Ishikawa (cell line): Measurements from ENCODE around the gene VWA3A.

Experiments used
- CEBPB ChIP-seq: IDR thresholded peaks from 2 replicates; pipeline ENCODE4 v1.6.1; 2012
- CREB1 ChIP-seq: IDR thresholded peaks from 2 replicates; pipeline ENCODE4 v1.6.1; 2012; ENCODE audit warnings: low read depth
- EGR1 ChIP-seq: IDR thresholded peaks from 2 replicates; pipeline ENCODE4 v1.6.1; 2012
- EP300 ChIP-seq: IDR thresholded peaks from 2 replicates; pipeline ENCODE4 v1.6.1; 2012; ENCODE audit warnings: borderline replicate concordance
- FOXM1 ChIP-seq: IDR thresholded peaks from 2 replicates; pipeline ENCODE4 v1.6.1; 2012; ENCODE audit warnings: low read depth, borderline replicate concordance
- NFIC ChIP-seq: IDR thresholded peaks from 2 replicates; pipeline ENCODE4 v1.6.1; 2012
- RAD21 ChIP-seq: IDR thresholded peaks from 2 replicates; pipeline ENCODE4 v1.6.1; 2012; ENCODE audit warnings: low read depth
- REST ChIP-seq: IDR thresholded peaks from 2 replicates; pipeline ENCODE4 v1.6.1; 2012; ENCODE audit warnings: low read depth, mild to moderate bottlenecking
- TAF1 ChIP-seq: IDR thresholded peaks from 2 replicates; pipeline ENCODE4 v1.6.1; 2012; ENCODE audit warnings: low read depth, mild to moderate bottlenecking
- TCF12 ChIP-seq: IDR thresholded peaks from 2 replicates; pipeline ENCODE4 v1.6.1; 2012; ENCODE audit warnings: low read depth
- TEAD4 ChIP-seq: IDR thresholded peaks from 2 replicates; pipeline ENCODE4 v1.6.1; 2012
- YY1 ChIP-seq: IDR thresholded peaks from 2 replicates; pipeline ENCODE4 v1.6.1; 2012; ENCODE audit warnings: low read depth
- ZBTB7A ChIP-seq: IDR thresholded peaks from 2 replicates; pipeline ENCODE4 v1.6.1; 2012; ENCODE audit warnings: low read depth
- TF ChIP-seq, protein P1 (sequence below): IDR thresholded peaks from 2 replicates; pipeline ENCODE4 v1.6.1; 2012
- TF ChIP-seq, protein P2 (sequence below): IDR thresholded peaks from 2 replicates; pipeline ENCODE4 v1.6.1; 2012

VWA3A gene

GRCh38 chr16:22071331-22071910, 20.9 kb upstream of the VWA3A start:
- TF ChIP-seq FOXM1 (no peak), NFIC (no peak), TCF12 (no peak), REST (no peak), CREB1 (no peak), CEBPB (no peak)

- no peak for TF ChIP-seq CREB1
- no peak for TF ChIP-seq ZBTB7A
- TF ChIP-seq EGR1, result no peak
- TF ChIP-seq FOXM1, result no peak
- TF ChIP-seq TEAD4, result no peak
- TF ChIP-seq, protein P1, sequence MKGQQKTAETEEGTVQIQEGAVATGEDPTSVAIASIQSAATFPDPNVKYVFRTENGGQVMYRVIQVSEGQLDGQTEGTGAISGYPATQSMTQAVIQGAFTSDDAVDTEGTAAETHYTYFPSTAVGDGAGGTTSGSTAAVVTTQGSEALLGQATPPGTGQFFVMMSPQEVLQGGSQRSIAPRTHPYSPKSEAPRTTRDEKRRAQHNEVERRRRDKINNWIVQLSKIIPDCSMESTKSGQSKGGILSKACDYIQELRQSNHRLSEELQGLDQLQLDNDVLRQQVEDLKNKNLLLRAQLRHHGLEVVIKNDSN, result no peak
- TF ChIP-seq YY1, result no peak
- TF ChIP-seq REST, result no peak
- TF ChIP-seq TAF1, result no peak
- TF ChIP-seq NFIC, result no peak
- no peak for TF ChIP-seq CEBPB
- TF ChIP-seq, protein P2, sequence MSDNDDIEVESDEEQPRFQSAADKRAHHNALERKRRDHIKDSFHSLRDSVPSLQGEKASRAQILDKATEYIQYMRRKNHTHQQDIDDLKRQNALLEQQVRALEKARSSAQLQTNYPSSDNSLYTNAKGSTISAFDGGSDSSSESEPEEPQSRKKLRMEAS, result no peak
- no peak for TF ChIP-seq EP300
- no peak for TF ChIP-seq RAD21
- no peak for TF ChIP-seq TCF12
Observed at GRCh38 chr16:22073350-22073749, 19.0 kb upstream of the VWA3A start.

DNA sequence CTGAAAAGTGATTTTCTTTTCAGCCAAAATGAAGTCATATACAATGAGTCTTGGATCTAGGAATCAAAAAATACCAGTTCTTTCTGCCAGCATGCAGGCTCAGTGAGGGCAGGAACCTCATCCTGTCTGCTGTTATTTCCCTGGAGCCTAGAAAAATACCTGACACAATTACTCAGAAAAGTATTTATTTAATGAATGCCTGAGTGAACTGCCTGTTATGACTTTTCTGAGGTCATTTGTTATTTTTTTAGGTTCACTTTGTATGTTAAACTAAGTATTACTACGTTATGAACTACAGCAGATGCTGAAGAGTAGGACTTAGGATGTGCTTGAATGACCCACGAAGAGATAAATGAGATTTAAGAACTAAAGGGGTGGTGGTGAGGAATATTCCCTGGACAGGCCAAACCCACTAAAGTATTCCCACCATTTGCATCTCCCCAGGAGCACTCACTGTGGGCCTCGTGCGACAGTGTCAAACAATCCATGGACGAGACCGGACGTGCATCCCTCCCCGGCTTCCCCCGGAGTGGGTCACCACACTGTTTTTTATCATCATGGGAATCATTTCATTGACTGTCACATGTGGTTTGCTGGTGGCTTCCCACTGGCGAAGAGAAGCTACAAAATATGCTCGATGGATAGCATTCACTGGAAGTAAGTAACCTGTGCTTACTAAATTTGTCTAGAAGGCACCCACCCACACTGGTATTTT, 17.1 kb upstream of the VWA3A start:
- TF ChIP-seq, protein P2, result no peak
- TF ChIP-seq, protein P1, result no peak
- TF ChIP-seq REST (no peak), TEAD4 (no peak), TCF12 (no peak), CREB1 (no peak), ZBTB7A (no peak), EP300 (no peak), TAF1 (no peak), CEBPB (no peak), YY1 (no peak), EGR1 (no peak)

- TF ChIP-seq, protein P2, result no peak
- no peak for TF ChIP-seq TCF12
- TF ChIP-seq YY1, result no peak
- TF ChIP-seq FOXM1, result no peak
- no peak for TF ChIP-seq CEBPB
- no peak for TF ChIP-seq EP300
- no peak for TF ChIP-seq REST
- TF ChIP-seq NFIC, result no peak
- no peak for TF ChIP-seq TAF1
- no peak for TF ChIP-seq RAD21
- TF ChIP-seq, protein P1, result no peak
- no peak for TF ChIP-seq ZBTB7A
- no peak for TF ChIP-seq EGR1
- TF ChIP-seq CREB1, result no peak
- no peak for TF ChIP-seq TEAD4
Observed at GRCh38 chr16:22075776-22076175, 16.6 kb upstream of the VWA3A start.
